PC-9 (cell line): ENCODE results near the gene EXT2.

Experiments
- EZH2 ChIP-seq: fragments of 200-600 bp; sonication (generic); IDR thresholded peaks from 2 replicates; pipeline ENCODE4 v1.8.0; 2017; ENCODE audit warnings: antibody characterized with exemption, low read depth
- TF ChIP-seq, protein P1 (sequence below): fragments of 200-600 bp; sonication (generic); conservative IDR thresholded peaks from 2 replicates; pipeline ENCODE4 v1.6.1; 2017; ENCODE audit warnings: mixed run types, antibody characterized with exemption, mild to moderate bottlenecking, moderate library complexity

DNA sequence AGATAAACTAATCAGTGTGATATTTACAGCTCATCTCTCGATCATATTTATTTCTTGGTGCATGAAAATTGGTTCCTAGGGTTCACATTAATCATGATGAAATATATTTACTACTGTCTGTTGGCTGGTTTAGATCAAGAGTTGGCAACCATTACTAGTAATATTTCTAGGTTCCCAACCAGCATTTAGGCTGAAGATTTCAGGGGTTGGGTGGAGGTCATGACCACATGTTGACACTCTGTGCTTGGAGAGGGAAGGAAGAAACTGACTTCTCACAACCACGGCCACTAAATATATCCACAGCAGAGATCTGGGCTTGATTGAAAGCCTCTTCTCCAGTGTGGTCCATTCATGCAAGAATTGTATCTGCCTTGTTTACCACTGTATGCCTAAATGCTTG is 126.5 kb downstream of the EXT2 start:
- TF ChIP-seq, protein P1, sequence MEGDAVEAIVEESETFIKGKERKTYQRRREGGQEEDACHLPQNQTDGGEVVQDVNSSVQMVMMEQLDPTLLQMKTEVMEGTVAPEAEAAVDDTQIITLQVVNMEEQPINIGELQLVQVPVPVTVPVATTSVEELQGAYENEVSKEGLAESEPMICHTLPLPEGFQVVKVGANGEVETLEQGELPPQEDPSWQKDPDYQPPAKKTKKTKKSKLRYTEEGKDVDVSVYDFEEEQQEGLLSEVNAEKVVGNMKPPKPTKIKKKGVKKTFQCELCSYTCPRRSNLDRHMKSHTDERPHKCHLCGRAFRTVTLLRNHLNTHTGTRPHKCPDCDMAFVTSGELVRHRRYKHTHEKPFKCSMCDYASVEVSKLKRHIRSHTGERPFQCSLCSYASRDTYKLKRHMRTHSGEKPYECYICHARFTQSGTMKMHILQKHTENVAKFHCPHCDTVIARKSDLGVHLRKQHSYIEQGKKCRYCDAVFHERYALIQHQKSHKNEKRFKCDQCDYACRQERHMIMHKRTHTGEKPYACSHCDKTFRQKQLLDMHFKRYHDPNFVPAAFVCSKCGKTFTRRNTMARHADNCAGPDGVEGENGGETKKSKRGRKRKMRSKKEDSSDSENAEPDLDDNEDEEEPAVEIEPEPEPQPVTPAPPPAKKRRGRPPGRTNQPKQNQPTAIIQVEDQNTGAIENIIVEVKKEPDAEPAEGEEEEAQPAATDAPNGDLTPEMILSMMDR, result no peak
- no peak for TF ChIP-seq EZH2
